Prostate gland (tissue), 2 donors: ENCODE data around the gene PLA2G4A.

ENCODE experiments used
- POLR2AphosphoS5 ChIP-seq: sonication (generic); formaldehyde crosslinking; IDR thresholded peaks from one replicate; pipeline ENCODE4 v1.6.1; 2017; ENCODE audit warnings: antibody characterized with exemption
- TF ChIP-seq, protein P1 (sequence below), 4 experiments: fragments of 200-600 bp in 2 of 4; fragments of 450-650 bp in 2 of 4; sonication (generic) in 2 of 4; IDR thresholded peaks; 1 replicate in 3 of 4; 2 replicates in 1 of 4; pipeline ENCODE4 v1.5.1; 2016 to 2019; ENCODE audit warnings: antibody characterized with exemption in 4 of 4, mild to moderate bottlenecking in 2 of 4, moderate library complexity in 2 of 4

DNA sequence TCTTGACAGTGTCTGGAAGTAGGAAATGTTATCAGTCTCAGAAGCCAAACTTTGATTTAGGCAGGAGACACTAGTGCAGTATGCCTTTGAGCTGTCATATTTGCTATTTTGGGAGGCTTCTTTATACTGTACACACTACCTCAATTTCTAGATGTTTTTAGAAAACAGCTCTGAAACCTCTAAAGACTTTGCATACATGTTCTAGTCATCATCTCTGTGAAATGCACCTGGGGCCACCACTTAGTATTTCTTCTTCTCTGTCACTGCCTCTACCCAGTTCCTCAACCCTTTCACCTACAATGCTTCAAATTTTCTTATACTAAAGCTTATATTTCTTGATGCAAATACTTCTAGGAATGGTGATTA lies 29.1 kb upstream of the PLA2G4A start:
- TF ChIP-seq, protein P1, sequence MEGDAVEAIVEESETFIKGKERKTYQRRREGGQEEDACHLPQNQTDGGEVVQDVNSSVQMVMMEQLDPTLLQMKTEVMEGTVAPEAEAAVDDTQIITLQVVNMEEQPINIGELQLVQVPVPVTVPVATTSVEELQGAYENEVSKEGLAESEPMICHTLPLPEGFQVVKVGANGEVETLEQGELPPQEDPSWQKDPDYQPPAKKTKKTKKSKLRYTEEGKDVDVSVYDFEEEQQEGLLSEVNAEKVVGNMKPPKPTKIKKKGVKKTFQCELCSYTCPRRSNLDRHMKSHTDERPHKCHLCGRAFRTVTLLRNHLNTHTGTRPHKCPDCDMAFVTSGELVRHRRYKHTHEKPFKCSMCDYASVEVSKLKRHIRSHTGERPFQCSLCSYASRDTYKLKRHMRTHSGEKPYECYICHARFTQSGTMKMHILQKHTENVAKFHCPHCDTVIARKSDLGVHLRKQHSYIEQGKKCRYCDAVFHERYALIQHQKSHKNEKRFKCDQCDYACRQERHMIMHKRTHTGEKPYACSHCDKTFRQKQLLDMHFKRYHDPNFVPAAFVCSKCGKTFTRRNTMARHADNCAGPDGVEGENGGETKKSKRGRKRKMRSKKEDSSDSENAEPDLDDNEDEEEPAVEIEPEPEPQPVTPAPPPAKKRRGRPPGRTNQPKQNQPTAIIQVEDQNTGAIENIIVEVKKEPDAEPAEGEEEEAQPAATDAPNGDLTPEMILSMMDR (IDR thresholded peaks at IDR 0.05): no peak
- no peak for TF ChIP-seq POLR2AphosphoS5
